T1000 (cell line): Measurements from ENCODE around the gene RNASE7.

Experiments used
- DNase-seq: peaks from one replicate; lab custom pipeline; 2025; ENCODE audit warnings: mixed read lengths; lab: John Stamatoyannopoulos, UW

RNASE7 gene

GRCh38 chr14:21086908-21087293 lies 44.7 kb downstream of the RNASE7 start:
- DNase-seq, result no peak

- peak; percentile 67 for DNase-seq
Observed at GRCh38 chr14:21087294-21088091, 45.3 kb downstream of the RNASE7 start.

- no peak for DNase-seq
Observed at GRCh38 chr14:21088687-21089086, 46.5 kb downstream of the RNASE7 start.

- DNase-seq, result no peak
Observed at GRCh38 chr14:21089271-21089670, 47.1 kb downstream of the RNASE7 start.

GRCh38 chr14:21089877-21090193 lies 47.7 kb downstream of the RNASE7 start:
- DNase-seq, result no peak

- no peak for DNase-seq
Observed at GRCh38 chr14:21090194-21090939, 48.2 kb downstream of the RNASE7 start.

- DNase-seq, result no peak
Observed at GRCh38 chr14:21090940-21091663, 48.9 kb downstream of the RNASE7 start.

GRCh38 chr14:21091821-21092272 lies 49.7 kb downstream of the RNASE7 start:
- DNase-seq, result no peak

GRCh38 chr14:21092273-21093011 lies 50.3 kb downstream of the RNASE7 start:
- DNase-seq, result peak; percentile 71

- no peak for DNase-seq
Observed at GRCh38 chr14:21093018-21093417, 50.9 kb downstream of the RNASE7 start.
